Measurements from ENCODE around the gene SYP.

GRCh38 chrX:49162620-49163019 is 37.4 kb downstream of the SYP start, which contains the start of gene MAGIX:
- TF ChIP-seq CTCF (IDR thresholded peaks at IDR 0.05; ENCODE audit: low read depth, low read length, missing input control) (no peak), RAD21 (IDR thresholded peaks at IDR 0.05) (no peak), YY1 (IDR thresholded peaks at IDR 0.05) (no peak), ATF3 (IDR thresholded peaks at IDR 0.05) (no peak), HNF4A (conservative IDR thresholded peaks at IDR 0.05) (no peak), GABPA (IDR thresholded peaks at IDR 0.05 in 1 of 2, conservative IDR thresholded peaks at IDR 0.05 in 1 of 2) (no peak), REST (IDR thresholded peaks at IDR 0.05) (no peak)
